Glutamatergic neuron (in vitro differentiated cells): Measurements from ENCODE around the gene PSD2. TPM values are rescaled to one million over a fixed set of nuclear protein-coding genes. Genes with fewer than 3 reads are reported as not detected.

ENCODE experiments used
- DNase-seq: peaks from one replicate; pipeline ENCODE4 v3.0.0; 2022
- H3K27ac Mint-ChIP-seq: one replicate; pipeline ENCODE4 v1.8.0; 2020; ENCODE audit warnings: mild to moderate bottlenecking, mixed read lengths, inconsistent platforms; ENCODE audit not compliant: unreplicated experiment
- H3K27me3 Mint-ChIP-seq: one replicate; pipeline ENCODE4 v1.8.0; 2020; ENCODE audit warnings: mild to moderate bottlenecking, moderate library complexity, mixed read lengths, inconsistent platforms; ENCODE audit not compliant: unreplicated experiment
- H3K36me3 Mint-ChIP-seq: one replicate; pipeline ENCODE4 v1.8.0; 2020; ENCODE audit warnings: mild to moderate bottlenecking, mixed read lengths, inconsistent platforms; ENCODE audit not compliant: unreplicated experiment
- H3K4me1 Mint-ChIP-seq: one replicate; pipeline ENCODE4 v1.8.0; 2020; ENCODE audit warnings: mild to moderate bottlenecking, low read depth, mixed read lengths, inconsistent platforms; ENCODE audit not compliant: unreplicated experiment
- H3K4me3 Mint-ChIP-seq: one replicate; pipeline ENCODE4 v1.8.0; 2020; ENCODE audit warnings: mild to moderate bottlenecking, mixed read lengths, inconsistent platforms; ENCODE audit not compliant: unreplicated experiment
- H3K9me3 Mint-ChIP-seq: one replicate; pipeline ENCODE4 v1.8.0; 2020; ENCODE audit warnings: mild to moderate bottlenecking, moderate library complexity, mixed read lengths, inconsistent platforms; ENCODE audit not compliant: unreplicated experiment
- CTCF ChIP-seq: fragments of 200-600 bp; sonication (generic); IDR thresholded peaks from one replicate; pipeline ENCODE4 v1.5.0; 2021; ENCODE audit not compliant: partially characterized antibody, unreplicated experiment
- total RNA-seq: library from RNA; stranded (reverse); fragmentation: NEBNext Ultra II Directional; extraction: Animal tissue kit (Norgen Biotek cat#: 25700); gene quantifications from one replicate; pipeline ENCODE4 v1.2.1, GENCODE V29; 2021; ENCODE audit not compliant: unreplicated experiment

PSD2 gene
- total RNA-seq, 1 donor from 2014 or later = 2.3 TPM

GRCh38 chr5:139842321-139842720 lies 46.7 kb downstream of the PSD2 start:
- peaks cover 2% of the 10 kb centered on the region for H3K9me3 Mint-ChIP-seq
- peak; percentile 6 for DNase-seq
- peaks cover 3% of the 10 kb centered on the region for H3K27me3 Mint-ChIP-seq
- no peak for TF ChIP-seq CTCF
- H3K4me3 Mint-ChIP-seq = no peak overlapping the region
- H3K36me3 Mint-ChIP-seq = no peaks in the 10 kb centered on the region
- H3K4me1 Mint-ChIP-seq = no peaks in the 10 kb centered on the region
- H3K27ac Mint-ChIP-seq = no peak overlapping the region

- Mint-ChIP-seq H3K36me3 (no peaks in the 10 kb centered on the region), H3K4me3 (no peak overlapping the region), H3K27ac (no peak overlapping the region), H3K9me3 (peaks cover 4% of the 10 kb centered on the region), H3K27me3 (peaks cover 7% of the 10 kb centered on the region), H3K4me1 (no peaks in the 10 kb centered on the region)
- DNase-seq = no peak
- no peak for TF ChIP-seq CTCF
Observed at GRCh38 chr5:139843991-139844390, 48.4 kb downstream of the PSD2 start.

- peak; percentile 92 for DNase-seq
- Mint-ChIP-seq H3K27me3 (peaks cover 11% of the 10 kb centered on the region), H3K4me3 (no peak overlapping the region)
Observed at GRCh38 chr5:139844472-139845145, 49.0 kb downstream of the PSD2 start.

GRCh38 chr5:139845846-139846681 lies 50.5 kb downstream of the PSD2 start:
- no peak overlapping the region for H3K4me3 Mint-ChIP-seq
- H3K9me3 Mint-ChIP-seq = peaks cover 2% of the 10 kb centered on the region
- no peaks in the 10 kb centered on the region for H3K36me3 Mint-ChIP-seq
- peaks cover 15% of the 10 kb centered on the region for H3K27me3 Mint-ChIP-seq
- H3K27ac Mint-ChIP-seq = no peak overlapping the region
- TF ChIP-seq CTCF = no peak
- no peaks in the 10 kb centered on the region for H3K4me1 Mint-ChIP-seq
- no peak for DNase-seq

More at GRCh38 chr5:139844472-139845145, 49.0 kb downstream of the PSD2 start:
- TF ChIP-seq CTCF = peak; percentile 80
- Mint-ChIP-seq H3K4me1 (no peaks in the 10 kb centered on the region), H3K36me3 (no peaks in the 10 kb centered on the region), H3K9me3 (peaks cover 4% of the 10 kb centered on the region), H3K27ac (no peak overlapping the region)

GRCh38 chr5:139847091-139847490 lies 51.5 kb downstream of the PSD2 start:
- H3K27ac Mint-ChIP-seq = no peak overlapping the region
- DNase-seq = no peak
- peaks cover 2% of the 10 kb centered on the region for H3K9me3 Mint-ChIP-seq
- peaks cover 15% of the 10 kb centered on the region for H3K27me3 Mint-ChIP-seq
- TF ChIP-seq CTCF = no peak
- H3K4me3 Mint-ChIP-seq = no peak overlapping the region
- no peaks in the 10 kb centered on the region for H3K36me3 Mint-ChIP-seq
- H3K4me1 Mint-ChIP-seq = no peaks in the 10 kb centered on the region
